Measurements from ENCODE around the gene AGAP1.

The AGAP1 gene

DNA sequence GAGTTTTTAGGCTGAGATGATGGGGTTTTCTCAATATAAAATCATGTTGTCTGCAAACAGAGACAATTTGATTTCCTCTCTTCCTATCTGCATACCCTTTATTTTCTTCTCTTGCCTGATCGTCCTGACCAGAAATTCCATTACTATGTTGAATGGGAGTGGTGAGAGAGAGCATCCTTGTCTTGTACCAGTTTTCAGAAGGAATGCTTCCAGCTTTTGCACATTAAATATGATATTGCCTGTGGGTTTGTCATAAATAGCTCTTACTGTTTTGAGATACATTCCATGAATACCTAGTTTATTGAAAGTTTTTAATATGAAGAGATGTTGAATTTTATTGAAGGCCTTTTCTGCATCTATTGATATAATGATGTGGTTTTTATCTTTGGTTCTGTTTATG lies 492.5 kb downstream of the AGAP1 start:
- no peak for DNase-seq

DNA sequence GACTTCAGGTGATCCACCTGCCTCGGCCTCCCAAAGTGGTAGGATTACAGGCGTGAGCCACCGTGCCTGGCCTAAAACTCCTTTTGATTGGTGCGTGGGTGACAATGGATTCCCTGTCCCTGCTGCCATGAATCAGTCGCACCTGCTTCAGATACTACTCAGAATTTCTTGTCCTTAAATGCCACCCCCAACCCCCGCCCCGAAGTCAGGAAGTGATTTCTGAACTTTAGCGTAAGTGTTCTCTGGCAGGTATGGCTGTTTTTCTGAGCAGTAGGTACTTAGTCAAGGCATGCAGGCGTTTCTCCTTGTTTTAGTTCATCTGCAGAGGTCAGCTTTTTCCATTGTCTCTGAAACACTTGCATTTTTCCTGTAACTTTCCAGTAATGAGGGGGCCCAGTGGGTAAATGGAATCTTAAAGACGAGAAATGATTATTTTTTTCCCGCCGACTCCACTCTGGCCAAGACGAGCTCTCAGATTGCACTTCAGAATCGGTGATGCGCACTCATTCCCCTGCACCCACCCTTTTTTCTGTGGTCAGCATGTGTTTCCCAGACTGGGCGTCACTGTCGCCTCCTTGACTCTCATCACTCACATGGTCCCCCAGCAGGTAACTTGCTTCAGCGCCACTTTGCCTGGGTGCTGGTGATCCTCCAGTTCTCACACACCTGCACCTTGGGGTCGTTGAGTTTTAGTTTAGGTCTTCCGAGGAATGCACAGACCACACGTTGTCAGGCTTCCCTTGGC lies 494.6 kb downstream of the AGAP1 start:
- no peak for DNase-seq

DNA sequence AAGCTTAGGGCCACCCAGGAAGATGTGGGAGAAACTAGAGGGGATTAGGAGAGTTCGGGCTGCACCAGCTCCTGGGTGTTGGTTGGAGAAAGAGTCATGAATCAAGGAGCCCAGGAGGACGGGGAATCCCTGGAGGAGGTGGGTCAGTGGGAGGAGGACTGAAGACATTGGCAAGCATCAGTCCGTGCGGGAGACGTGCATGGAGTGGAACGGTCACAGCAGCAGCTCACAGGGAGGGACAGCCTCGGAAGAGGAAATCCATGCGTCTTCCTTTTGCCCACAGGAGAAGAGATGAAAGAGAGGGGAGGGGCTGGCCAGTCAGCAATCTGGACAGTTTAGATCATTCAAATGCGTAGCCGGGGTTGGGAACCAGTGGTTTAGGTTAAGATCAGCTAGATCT lies 495.7 kb downstream of the AGAP1 start:
- no peak for DNase-seq

- no peak for DNase-seq
These were observed 496.5 kb downstream of the AGAP1 start for GRCh38 chr2:235990344-235990743.

- DNase-seq = no peak
These were observed 498.2 kb downstream of the AGAP1 start for GRCh38 chr2:235992024-235992423.

GRCh38 chr2:235996419-235996818 lies 502.6 kb downstream of the AGAP1 start:
- DNase-seq = no peak

- no peak for DNase-seq
These were observed 505.2 kb downstream of the AGAP1 start for GRCh38 chr2:235999011-235999410.

DNA sequence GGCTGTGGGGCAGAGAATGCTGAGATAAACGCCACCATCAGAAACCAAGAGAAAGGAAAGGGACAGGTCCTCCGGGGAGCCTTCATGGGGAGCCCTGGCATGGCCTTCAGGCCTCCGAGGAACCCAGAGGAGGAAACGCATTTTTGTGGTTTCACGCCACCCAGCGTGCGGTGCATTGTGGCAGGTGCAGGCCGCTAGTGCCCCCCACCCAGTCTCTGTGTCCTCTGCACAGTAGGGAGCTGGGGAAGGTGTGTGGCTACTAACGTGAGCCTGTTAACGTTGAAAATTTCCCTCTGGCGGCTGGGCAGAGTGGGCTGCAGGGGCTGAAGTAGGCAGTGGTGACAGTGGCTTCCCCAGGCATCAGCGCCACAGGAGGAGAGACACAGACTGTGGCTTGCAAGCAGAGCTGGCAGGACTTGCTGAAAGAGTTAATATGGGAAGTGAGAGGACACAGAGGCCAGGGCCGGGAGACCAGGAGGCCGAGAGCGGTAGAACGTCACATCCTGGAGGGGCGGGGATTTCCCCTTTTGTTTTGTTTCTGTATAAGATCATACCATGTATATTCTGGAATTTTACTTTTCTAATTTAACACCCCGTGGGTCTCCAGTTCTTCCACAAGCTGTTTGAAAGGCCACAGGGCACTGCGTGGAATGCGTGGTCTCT lies 507.5 kb downstream of the AGAP1 start:
- DNase-seq = no peak

DNA sequence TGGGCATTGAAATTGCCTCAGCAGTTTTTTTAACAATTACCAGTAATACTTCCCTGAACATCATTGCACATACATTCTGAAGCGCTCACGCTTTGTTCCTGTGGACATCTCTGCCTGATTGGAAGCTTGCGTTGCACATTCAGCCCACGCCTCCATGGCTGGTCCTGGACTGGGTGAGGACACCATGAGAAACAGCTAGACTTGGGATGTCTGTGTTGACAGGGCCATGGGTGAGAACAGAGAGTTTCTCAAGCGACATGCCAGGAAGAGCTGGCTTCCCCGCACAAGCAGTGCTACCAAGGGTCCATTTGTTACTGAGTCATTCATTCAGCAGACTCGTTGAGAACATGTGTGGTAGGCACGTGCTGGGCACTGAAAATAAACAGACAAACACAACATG lies 508.0 kb downstream of the AGAP1 start:
- no peak for DNase-seq

- no peak for DNase-seq
These were observed 514.2 kb downstream of the AGAP1 start for GRCh38 chr2:236008006-236008405.

DNA sequence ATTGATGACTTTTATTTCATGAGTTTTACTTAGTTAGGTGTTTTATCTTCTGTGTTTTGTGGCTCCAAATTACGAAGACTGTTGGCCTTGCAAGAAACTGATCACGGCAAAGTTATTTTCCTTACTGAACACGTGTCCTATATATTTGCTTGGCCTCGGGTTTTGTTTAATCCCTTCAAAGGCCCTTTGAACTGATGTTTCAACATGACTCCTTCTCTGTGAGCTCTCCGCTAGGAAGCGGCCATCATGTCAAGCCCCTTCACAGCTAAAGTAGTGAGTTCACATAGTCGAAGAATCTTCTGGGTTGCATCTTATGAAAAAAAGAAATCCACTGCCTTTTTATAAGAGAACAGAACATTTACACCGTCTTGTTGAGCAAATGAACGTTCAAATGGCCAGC lies 515.0 kb downstream of the AGAP1 start:
- DNase-seq = no peak

- DNase-seq = no peak
These were observed 517.3 kb downstream of the AGAP1 start for GRCh38 chr2:236010920-236011685.

GRCh38 chr2:236012155-236012554 lies 518.3 kb downstream of the AGAP1 start:
- DNase-seq = no peak

GRCh38 chr2:236014408-236015131 lies 520.7 kb downstream of the AGAP1 start:
- DNase-seq = peak; percentile 48

DNA sequence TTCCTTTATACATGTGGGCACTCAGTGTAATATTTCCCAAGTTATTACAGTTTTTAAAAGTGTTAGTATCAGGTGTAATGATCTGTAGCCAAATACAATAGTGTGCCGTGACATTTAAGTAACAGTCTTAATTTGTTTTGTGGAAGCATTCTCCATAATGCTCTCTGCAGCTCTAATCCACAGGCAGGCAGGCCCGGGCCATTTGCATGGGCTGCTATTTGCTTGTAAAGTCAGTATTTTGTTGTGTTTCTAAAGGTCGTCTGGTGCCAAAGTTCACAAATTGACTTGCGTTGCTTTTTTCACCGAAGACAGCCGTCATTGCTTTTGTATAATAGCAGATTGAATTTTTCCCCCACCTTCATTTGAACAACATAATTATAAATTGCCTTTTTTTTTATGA lies 521.3 kb downstream of the AGAP1 start:
- DNase-seq = no peak

DNA sequence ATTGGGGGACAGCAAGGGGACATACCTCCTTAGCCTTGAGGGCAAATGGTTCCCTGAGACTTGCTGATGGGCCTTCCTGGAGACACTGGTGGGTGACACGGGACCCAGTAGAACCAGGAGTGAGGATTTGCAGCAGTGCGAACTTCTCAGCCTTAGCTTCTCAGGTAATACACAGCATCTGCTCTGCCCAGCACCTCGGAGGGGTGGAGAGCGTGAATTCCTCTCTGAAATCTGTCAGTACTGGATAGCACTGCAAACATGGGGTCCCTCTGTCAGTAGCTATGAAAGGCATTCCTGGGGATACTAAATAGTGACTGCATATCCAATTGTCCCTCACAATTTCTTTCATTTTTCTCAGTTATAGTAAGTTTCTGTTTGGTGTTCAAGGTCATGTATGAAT lies 522.7 kb downstream of the AGAP1 start:
- no peak for DNase-seq

- DNase-seq = no peak
These were observed 523.6 kb downstream of the AGAP1 start for GRCh38 chr2:236017446-236017845.

GRCh38 chr2:236019434-236019833 lies 525.6 kb downstream of the AGAP1 start:
- no peak for DNase-seq

DNA sequence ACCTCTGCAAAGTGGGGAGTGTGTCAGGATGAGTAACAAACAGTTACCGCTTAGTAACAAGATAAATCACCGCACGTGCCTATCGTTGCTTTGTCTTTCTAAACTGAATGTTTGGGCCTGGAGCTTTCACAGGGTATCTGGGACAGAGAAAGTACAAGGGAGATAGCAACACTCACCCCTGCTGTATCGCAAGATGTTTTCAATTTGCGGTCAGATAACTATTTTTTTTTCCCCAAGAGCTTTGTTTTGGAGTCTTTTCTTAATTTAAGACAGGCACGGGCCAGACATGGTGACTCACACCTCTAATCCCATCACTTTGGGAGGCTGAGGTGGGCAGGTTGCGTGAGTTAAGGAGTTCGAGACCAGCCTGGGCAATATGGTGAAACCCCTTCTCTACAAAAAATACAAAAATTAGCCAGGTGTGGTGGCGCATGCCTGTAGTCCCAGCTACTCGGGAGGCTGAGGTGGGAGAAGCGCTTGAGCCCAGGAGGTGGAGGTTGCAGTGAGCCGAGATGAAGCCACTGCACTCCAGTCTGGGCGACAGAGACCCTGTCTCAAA lies 527.7 kb downstream of the AGAP1 start:
- no peak for DNase-seq

DNA sequence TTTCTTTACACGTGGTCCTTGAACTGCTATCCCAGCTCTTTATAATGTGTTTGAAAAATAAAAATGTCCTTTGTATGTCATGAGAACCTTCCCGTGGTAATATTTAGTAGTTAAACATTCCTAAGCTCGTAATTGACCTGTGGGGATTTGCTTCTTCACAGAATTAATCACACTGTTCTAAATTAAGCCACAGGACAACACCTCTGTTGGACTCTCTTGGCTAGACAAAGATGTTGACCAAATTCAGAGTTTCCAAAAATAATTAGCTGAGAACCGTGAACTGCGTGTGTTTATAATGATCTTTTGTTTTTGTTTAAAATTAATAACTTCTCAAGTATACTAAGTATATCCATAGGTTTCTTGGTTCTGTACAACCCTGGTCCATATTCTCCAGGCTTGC lies 528.3 kb downstream of the AGAP1 start:
- no peak for DNase-seq

GRCh38 chr2:236025892-236026291 lies 532.0 kb downstream of the AGAP1 start:
- DNase-seq = no peak

DNA sequence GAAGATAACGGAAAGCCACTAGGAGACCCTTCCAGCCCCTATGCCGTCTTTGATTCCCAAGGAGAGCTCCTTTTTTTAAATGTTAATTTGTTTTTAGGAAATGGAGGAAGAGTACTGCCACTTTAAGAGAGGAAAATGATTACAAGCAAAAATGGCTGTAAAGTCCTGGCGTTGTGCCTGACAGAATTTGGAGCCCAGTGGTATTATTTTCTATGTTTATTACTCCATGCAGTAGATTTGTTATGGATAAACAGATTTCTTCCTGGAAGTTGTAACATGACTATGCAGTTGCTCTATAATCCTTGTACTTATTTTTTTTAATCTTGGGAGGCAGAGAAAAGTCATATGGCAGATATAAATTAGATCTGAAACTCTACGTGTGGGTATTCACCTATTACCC lies 533.0 kb downstream of the AGAP1 start:
- no peak for DNase-seq

DNA sequence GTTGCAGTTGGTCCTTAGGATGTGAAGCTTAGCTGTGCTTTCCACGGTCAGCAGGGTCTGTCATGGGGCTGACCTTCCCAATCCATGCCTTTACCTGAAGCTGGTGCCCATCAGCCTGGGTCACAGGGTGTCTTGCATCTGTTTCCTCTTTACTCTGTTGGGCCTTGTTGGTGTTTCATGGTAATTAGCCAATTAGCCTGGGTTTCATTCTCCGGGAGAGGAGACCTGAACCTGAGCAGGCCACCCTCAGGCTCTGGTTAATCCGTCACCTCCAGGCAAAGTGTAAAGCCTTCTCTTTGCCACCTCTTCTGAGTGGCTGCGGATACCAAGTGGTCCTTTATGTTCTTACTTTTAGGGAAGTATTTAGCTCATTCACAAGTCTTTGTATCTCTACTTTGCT lies 534.2 kb downstream of the AGAP1 start:
- DNase-seq = no peak
